HepG2 (cell line): ENCODE results near the gene DSCAM. TPM values are rescaled to one million over a fixed set of nuclear protein-coding genes. Genes with fewer than 3 reads are reported as not detected.

Experiments used
- ATAC-seq: fragments of 200-7000 bp; cut with Tn5 transposase; 3 replicates; pipeline ENCODE4 v1.9.1; 2020; ENCODE audit warnings: mild to moderate bottlenecking, moderate library complexity
- BruUV-seq: library from RNA; stranded (reverse); fragments of 400-500 nt; replicated peaks from 2 replicates; lab custom pipeline; 2021; lab: Mats Ljungman, UMichigan
- CTCF ChIA-PET: fragments of 300-600 bp; formaldehyde crosslinking; extraction: SDS; loops from one replicate; lab custom pipeline; 2021; ENCODE audit warnings: low total read pairs, inconsistent platforms, low intra/inter-chr PET ratio; lab: Yijun Ruan, JAX
- POLR2A ChIA-PET: fragments of 350-600 bp; sonication (Branson Sonifier 250); formaldehyde crosslinking; loops from one replicate; lab custom pipeline; 2020; ENCODE audit warnings: antibody characterized with exemption, inconsistent platforms; lab: Yijun Ruan, JAX
- DNase-seq: peaks from one replicate; pipeline ENCODE4 v3.0.0-alpha.2; 2015; ENCODE audit warnings: low spot score
- FAIRE-seq: peaks from 3 replicates; lab custom pipeline; 2011; peaks lifted over from hg19 to GRCh38; lab: Jason Lieb, UNC
- H2AFZ ChIP-seq: one replicate; pipeline ENCODE4 v1.6.1; 2011; ENCODE audit warnings: low read length, inconsistent platforms
- H3K27ac ChIP-seq: fragments of 300-600 bp; 3 replicates; pipeline ENCODE4 v1.8.0; 2011; ENCODE audit warnings: mixed run types, mild to moderate bottlenecking, mixed read lengths, low read length, inconsistent platforms; ENCODE audit not compliant: insufficient read depth; ENCODE audit errors: extremely low read length
- H3K27me3 ChIP-seq, 2 experiments: fragments of 200-600 bp in 1 of 2; 2 replicates in 1 of 2; 3 replicates in 1 of 2; pipeline versions ENCODE4 v1.6.0 to v1.8.0; 2011; ENCODE audit warnings: low read length in 2 of 2, mild to moderate bottlenecking in 2 of 2, moderate library complexity in 2 of 2, inconsistent platforms in 1 of 2; ENCODE audit not compliant: insufficient read depth in 2 of 2, control insufficient read depth in 1 of 2
- H3K36me3 ChIP-seq, 2 experiments: fragments of 200-600 bp in 1 of 2; replicated peaks in 1 of 2; 2 replicates in 1 of 2; 3 replicates in 1 of 2; pipeline versions ENCODE4 v1.5.1 to v1.8.0; 2011; ENCODE audit warnings: low read length in 2 of 2, inconsistent platforms in 1 of 2; ENCODE audit not compliant: insufficient read depth in 2 of 2, control insufficient read depth in 1 of 2
- H3K4me1 ChIP-seq: 2 replicates; pipeline ENCODE4 v1.5.1; 2012; ENCODE audit warnings: low read length, inconsistent platforms; ENCODE audit not compliant: insufficient read depth
- H3K4me2 ChIP-seq: 2 replicates; pipeline ENCODE4 v1.6.0; 2011; ENCODE audit warnings: low read depth, low read length, inconsistent platforms
- H3K4me3 ChIP-seq, 3 experiments: fragments of 200-600 bp in 1 of 3; sonication (generic), shearing (Covaris generic) in 1 of 3; replicated peaks in 1 of 3; 2 replicates each; pipeline ENCODE4 v1.5.1; 2011 to 2016; ENCODE audit warnings: low read length in 3 of 3, inconsistent platforms in 2 of 3, low read depth in 2 of 3, mild to moderate bottlenecking in 2 of 3, control low read depth in 1 of 3, mixed read lengths in 1 of 3; ENCODE audit not compliant: insufficient read depth in 1 of 3
- H3K79me2 ChIP-seq: one replicate; pipeline ENCODE4 v1.6.1; 2011; ENCODE audit warnings: low read length, inconsistent platforms; ENCODE audit not compliant: insufficient read depth
- H3K9ac ChIP-seq: 2 replicates; pipeline ENCODE4 v1.6.0; 2011; ENCODE audit warnings: mild to moderate bottlenecking, low read depth, low read length, inconsistent platforms; ENCODE audit not compliant: insufficient read depth
- H3K9me3 ChIP-seq: 2 replicates; pipeline ENCODE4 v1.5.1; 2012; ENCODE audit warnings: mild to moderate bottlenecking, low read length
- H4K20me1 ChIP-seq: 2 replicates; pipeline ENCODE4 v1.6.0; 2011; ENCODE audit warnings: inconsistent platforms, mild to moderate bottlenecking, low read length, moderate library complexity; ENCODE audit not compliant: insufficient read depth
- ADNP ChIP-seq: sonication (generic); formaldehyde crosslinking; IDR thresholded peaks from 2 replicates; pipeline ENCODE4 v1.4.0; 2020; ENCODE audit warnings: missing genetic modification reagents
- ARHGAP35 ChIP-seq: sonication (generic); formaldehyde crosslinking; IDR thresholded peaks from 2 replicates; pipeline ENCODE4 v1.9.0; 2022; ENCODE audit warnings: mild to moderate bottlenecking, inconsistent platforms, moderate library complexity, missing genetic modification reagents, borderline replicate concordance
- HOXA5 ChIP-seq: sonication (generic); formaldehyde crosslinking; IDR thresholded peaks from 2 replicates; pipeline ENCODE4 v1.4.0; 2020; ENCODE audit warnings: missing genetic modification reagents
- NFYC ChIP-seq: IDR thresholded peaks from 2 replicates; pipeline ENCODE4 v1.6.1; 2016; ENCODE audit warnings: missing genetic modification reagents, missing compliant biosample characterization
- PRPF4 ChIP-seq: fragments of 200-400 bp; formaldehyde crosslinking; IDR thresholded peaks from 2 replicates; pipeline ENCODE4 v1.6.1; 2016; ENCODE audit warnings: low read length, low read depth; ENCODE audit not compliant: poor library complexity, severe bottlenecking
- SCMH1 ChIP-seq: sonication (generic); formaldehyde crosslinking; IDR thresholded peaks from 2 replicates; pipeline ENCODE4 v1.9.0; 2021; ENCODE audit warnings: missing genetic modification reagents, mild to moderate bottlenecking, borderline replicate concordance
- SOX13 ChIP-seq, 3 experiments: fragments of 450-650 bp in 1 of 3; sonication (generic) in 1 of 3; formaldehyde crosslinking in 1 of 3; IDR thresholded peaks in 2 of 3; conservative IDR thresholded peaks in 1 of 3; 2 replicates each; pipeline versions ENCODE4 v1.5.0 to v1.6.1; 2016 to 2020; ENCODE audit warnings: antibody characterized with exemption in 1 of 3, mild to moderate bottlenecking in 1 of 3, missing compliant biosample characterization in 1 of 3, missing genetic modification reagents in 1 of 3, moderate library complexity in 1 of 3
- TRIM24 ChIP-seq: sonication (generic); formaldehyde crosslinking; IDR thresholded peaks from 2 replicates; pipeline ENCODE4 v1.8.0; 2022; ENCODE audit warnings: mild to moderate bottlenecking, missing genetic modification reagents
- ZBTB21 ChIP-seq: sonication (generic); formaldehyde crosslinking; IDR thresholded peaks from 2 replicates; pipeline ENCODE4 v1.4.0; 2020; ENCODE audit warnings: missing genetic modification reagents
- ZNF121 ChIP-seq: sonication (generic); formaldehyde crosslinking; IDR thresholded peaks from 2 replicates; pipeline ENCODE4 v1.5.0; 2020; ENCODE audit warnings: mild to moderate bottlenecking, missing genetic modification reagents
- ZNF260 ChIP-seq: sonication (generic); formaldehyde crosslinking; IDR thresholded peaks from 2 replicates; pipeline ENCODE4 v1.4.0; 2020; ENCODE audit warnings: missing genetic modification reagents, low read depth, mild to moderate bottlenecking, borderline replicate concordance
- ZNF460 ChIP-seq: sonication (generic); formaldehyde crosslinking; IDR thresholded peaks from 2 replicates; pipeline ENCODE4 v1.5.1; 2020; ENCODE audit warnings: missing genetic modification reagents, mild to moderate bottlenecking, borderline replicate concordance
- ZNF570 ChIP-seq: sonication (generic); formaldehyde crosslinking; IDR thresholded peaks from 2 replicates; pipeline ENCODE4 v1.4.0; 2020; ENCODE audit warnings: mild to moderate bottlenecking, missing genetic modification reagents, borderline replicate concordance
- ZNF788 ChIP-seq: sonication (generic); formaldehyde crosslinking; IDR thresholded peaks from 2 replicates; pipeline ENCODE4 v1.5.0; 2020; ENCODE audit warnings: mild to moderate bottlenecking, missing genetic modification reagents, borderline replicate concordance
- WGBS: methylation state at CpG from one replicate; pipeline ENCODE4 v1.1.6; 2017; ENCODE audit warnings: low lambda C conversion rate; 5-methylcytosine and 5-hydroxymethylcytosine counted together
- in situ Hi-C: cut with HindIII; loops from 2 replicates; pipeline ENCODE4 v1.10.0; 2017; ENCODE audit warnings: low pct_unique_long_range_greater_than_20kb; ENCODE audit not compliant: extremely low pct_ligation_motif_present
- intact Hi-C: fragments of 100-400 bp; cut with micrococcal nuclease; formaldehyde crosslinking; loops from one replicate; pipeline ENCODE4 v1.10.0; 2022; ENCODE audit not compliant: unreplicated experiment
- polyA plus RNA-seq, 8 experiments: library from polyadenylated mRNA; depleted of rRNA in 3 of 8; stranded (reverse) in 7 of 8; unstranded in 1 of 8; fragments of >200 nt; fragmentation: Illumina TruSeq in 4 of 8; extraction: Trizol in 4 of 8; gene quantifications; 2 replicates each; pipeline versions ENCODE4 v1.2.1 to v1.2.3, GENCODE V29; 2011 to 2016; ENCODE audit warnings: low read depth in 4 of 8, missing spikeins in 1 of 8, mixed read lengths in 1 of 8; ENCODE audit not compliant: insufficient read depth in 1 of 8
- total RNA-seq, 5 experiments: library from RNA; depleted of rRNA; stranded (reverse); fragments of >200 nt; fragmentation: Illumina TruSeq; extraction: Trizol; gene quantifications; 2 replicates each; pipeline ENCODE4 v1.2.3, GENCODE V29; 2016; ENCODE audit warnings: low read depth in 1 of 5
- TF ChIP-seq, protein P1 (sequence below): sonication (generic); formaldehyde crosslinking; conservative IDR thresholded peaks from 2 replicates; pipeline ENCODE4 v1.4.0; 2020; ENCODE audit warnings: missing genetic modification reagents
- TF ChIP-seq, protein P2 (sequence below): sonication (generic); formaldehyde crosslinking; IDR thresholded peaks from 2 replicates; pipeline ENCODE4 v1.5.1; 2020; ENCODE audit warnings: mild to moderate bottlenecking, missing genetic modification reagents, borderline replicate concordance

DSCAM gene
- total and polyA plus RNA-seq, 2 of the 13 experiments (the other 11 are each of a cell fraction or from before 2014, with no cell fraction given): not detected

DNA sequence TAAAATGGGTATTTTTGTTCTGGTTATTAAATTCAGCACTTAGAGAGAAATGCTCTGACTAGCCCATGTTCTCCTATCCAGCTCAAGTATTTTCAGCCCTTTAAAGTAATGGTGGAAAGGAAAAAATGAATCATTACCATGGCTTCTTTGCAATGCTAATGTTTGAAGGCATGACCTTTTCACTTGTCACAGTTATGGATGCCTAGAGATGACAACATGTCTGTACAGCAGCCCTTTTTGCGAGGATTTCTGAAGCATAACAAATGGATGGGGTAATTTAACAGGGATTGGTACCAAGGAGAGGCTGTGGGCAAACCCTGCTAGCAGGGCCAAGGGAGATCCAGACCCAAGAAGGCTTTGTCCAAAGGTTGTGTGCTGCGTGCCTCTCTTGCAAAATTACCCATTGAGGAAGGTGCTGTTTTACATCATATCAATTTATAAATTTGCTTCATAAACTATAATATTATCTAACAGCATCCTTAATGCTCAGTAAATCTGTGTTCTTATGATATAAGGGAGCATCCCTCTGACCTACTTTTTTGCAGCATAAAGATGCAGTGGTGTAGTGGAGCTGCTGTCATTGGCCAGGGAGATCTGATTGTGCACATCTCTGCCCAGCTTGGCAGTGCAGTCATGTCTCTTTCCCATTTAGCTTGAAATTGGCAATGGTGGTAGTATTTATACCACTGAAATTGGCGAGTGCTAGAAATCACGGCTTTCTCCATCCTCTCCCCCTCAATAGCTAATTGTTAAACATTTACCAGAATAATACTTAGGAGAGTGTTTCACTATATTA lies 652.6 kb downstream of the DSCAM start:
- Histone ChIP-seq H3K4me2 (no peak overlapping the region), H3K9me3 (peaks cover 92% of the 10 kb centered on the region), H3K4me1 (no peaks in the 10 kb centered on the region), H3K9ac (no peak overlapping the region), H3K27ac (no peak overlapping the region), H4K20me1 (no peaks in the 10 kb centered on the region), H3K27me3 (no peaks in the 10 kb centered on the region), H3K79me2 (no peaks in the 10 kb centered on the region), H3K4me3 (no peak overlapping the region), H3K36me3 (no peaks in the 10 kb centered on the region), H2AFZ (no peak overlapping the region)
- FAIRE-seq (no peak), ATAC-seq (no peak), DNase-seq (no peak)
- ChIA-PET CTCF (no interaction called here), POLR2A (no interaction called here)
- 1% methylated on average over 4 of the region's 4 CpGs for WGBS
- in situ Hi-C loops (no loop called here), intact Hi-C loops (no loop called here)
- no TSS peak for BruUV-seq
- TF ChIP-seq ZNF260 (CRISPR knock-in tag) (no peak), SOX13 (IDR thresholded peaks at IDR 0.05) (no peak), SOX13 (CRISPR knock-in tag; conservative IDR thresholded peaks at IDR 0.05 in 1 of 2, IDR thresholded peaks at IDR 0.05 in 1 of 2) (no peak), NFYC (CRISPR knock-in tag) (no peak), HOXA5 (no peak), ADNP (no peak), ZNF788 (CRISPR knock-in tag) (no peak), ZBTB21 (no peak), ARHGAP35 (CRISPR knock-in tag) (no peak), SCMH1 (CRISPR knock-in tag) (no peak), ZNF460 (CRISPR knock-in tag) (no peak), PRPF4 (no peak), ZNF570 (CRISPR knock-in tag) (no peak), TRIM24 (CRISPR knock-in tag) (no peak), ZNF121 (no peak)
- TF ChIP-seq, protein P1, sequence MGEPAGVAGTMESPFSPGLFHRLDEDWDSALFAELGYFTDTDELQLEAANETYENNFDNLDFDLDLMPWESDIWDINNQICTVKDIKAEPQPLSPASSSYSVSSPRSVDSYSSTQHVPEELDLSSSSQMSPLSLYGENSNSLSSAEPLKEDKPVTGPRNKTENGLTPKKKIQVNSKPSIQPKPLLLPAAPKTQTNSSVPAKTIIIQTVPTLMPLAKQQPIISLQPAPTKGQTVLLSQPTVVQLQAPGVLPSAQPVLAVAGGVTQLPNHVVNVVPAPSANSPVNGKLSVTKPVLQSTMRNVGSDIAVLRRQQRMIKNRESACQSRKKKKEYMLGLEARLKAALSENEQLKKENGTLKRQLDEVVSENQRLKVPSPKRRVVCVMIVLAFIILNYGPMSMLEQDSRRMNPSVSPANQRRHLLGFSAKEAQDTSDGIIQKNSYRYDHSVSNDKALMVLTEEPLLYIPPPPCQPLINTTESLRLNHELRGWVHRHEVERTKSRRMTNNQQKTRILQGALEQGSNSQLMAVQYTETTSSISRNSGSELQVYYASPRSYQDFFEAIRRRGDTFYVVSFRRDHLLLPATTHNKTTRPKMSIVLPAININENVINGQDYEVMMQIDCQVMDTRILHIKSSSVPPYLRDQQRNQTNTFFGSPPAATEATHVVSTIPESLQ (CRISPR knock-in tag): no peak
- TF ChIP-seq, protein P2, sequence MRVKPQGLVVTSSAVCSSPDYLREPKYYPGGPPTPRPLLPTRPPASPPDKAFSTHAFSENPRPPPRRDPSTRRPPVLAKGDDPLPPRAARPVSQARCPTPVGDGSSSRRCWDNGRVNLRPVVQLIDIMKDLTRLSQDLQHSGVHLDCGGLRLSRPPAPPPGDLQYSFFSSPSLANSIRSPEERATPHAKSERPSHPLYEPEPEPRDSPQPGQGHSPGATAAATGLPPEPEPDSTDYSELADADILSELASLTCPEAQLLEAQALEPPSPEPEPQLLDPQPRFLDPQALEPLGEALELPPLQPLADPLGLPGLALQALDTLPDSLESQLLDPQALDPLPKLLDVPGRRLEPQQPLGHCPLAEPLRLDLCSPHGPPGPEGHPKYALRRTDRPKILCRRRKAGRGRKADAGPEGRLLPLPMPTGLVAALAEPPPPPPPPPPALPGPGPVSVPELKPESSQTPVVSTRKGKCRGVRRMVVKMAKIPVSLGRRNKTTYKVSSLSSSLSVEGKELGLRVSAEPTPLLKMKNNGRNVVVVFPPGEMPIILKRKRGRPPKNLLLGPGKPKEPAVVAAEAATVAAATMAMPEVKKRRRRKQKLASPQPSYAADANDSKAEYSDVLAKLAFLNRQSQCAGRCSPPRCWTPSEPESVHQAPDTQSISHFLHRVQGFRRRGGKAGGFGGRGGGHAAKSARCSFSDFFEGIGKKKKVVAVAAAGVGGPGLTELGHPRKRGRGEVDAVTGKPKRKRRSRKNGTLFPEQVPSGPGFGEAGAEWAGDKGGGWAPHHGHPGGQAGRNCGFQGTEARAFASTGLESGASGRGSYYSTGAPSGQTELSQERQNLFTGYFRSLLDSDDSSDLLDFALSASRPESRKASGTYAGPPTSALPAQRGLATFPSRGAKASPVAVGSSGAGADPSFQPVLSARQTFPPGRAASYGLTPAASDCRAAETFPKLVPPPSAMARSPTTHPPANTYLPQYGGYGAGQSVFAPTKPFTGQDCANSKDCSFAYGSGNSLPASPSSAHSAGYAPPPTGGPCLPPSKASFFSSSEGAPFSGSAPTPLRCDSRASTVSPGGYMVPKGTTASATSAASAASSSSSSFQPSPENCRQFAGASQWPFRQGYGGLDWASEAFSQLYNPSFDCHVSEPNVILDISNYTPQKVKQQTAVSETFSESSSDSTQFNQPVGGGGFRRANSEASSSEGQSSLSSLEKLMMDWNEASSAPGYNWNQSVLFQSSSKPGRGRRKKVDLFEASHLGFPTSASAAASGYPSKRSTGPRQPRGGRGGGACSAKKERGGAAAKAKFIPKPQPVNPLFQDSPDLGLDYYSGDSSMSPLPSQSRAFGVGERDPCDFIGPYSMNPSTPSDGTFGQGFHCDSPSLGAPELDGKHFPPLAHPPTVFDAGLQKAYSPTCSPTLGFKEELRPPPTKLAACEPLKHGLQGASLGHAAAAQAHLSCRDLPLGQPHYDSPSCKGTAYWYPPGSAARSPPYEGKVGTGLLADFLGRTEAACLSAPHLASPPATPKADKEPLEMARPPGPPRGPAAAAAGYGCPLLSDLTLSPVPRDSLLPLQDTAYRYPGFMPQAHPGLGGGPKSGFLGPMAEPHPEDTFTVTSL (CRISPR knock-in tag): no peak
